Left ventricle myocardium inferior (tissue), 1 donor: ENCODE results near the gene FRMD4A. TPM values are rescaled to one million over a fixed set of nuclear protein-coding genes. Genes with fewer than 3 reads are reported as not detected.

ENCODE experiments used
- DNase-seq: peaks from one replicate; pipeline ENCODE4 v3.0.0-alpha.2; 2020
- H3K27ac ChIP-seq: fragments of 200-600 bp; replicated peaks from 2 replicates; pipeline ENCODE4 v1.8.0; 2021
- H3K27me3 ChIP-seq: fragments of 200-600 bp; 2 replicates; pipeline ENCODE4 v1.8.0; 2021; ENCODE audit warnings: low read depth
- H3K36me3 ChIP-seq: fragments of 200-600 bp; 2 replicates; pipeline ENCODE4 v1.8.0; 2021
- H3K4me1 ChIP-seq: fragments of 200-600 bp; 2 replicates; pipeline ENCODE4 v1.8.0; 2021
- H3K4me3 ChIP-seq: fragments of 200-600 bp; 2 replicates; pipeline ENCODE4 v1.8.0; 2021; ENCODE audit warnings: mild to moderate bottlenecking, moderate library complexity
- H3K9me3 ChIP-seq: fragments of 200-600 bp; replicated peaks from 2 replicates; pipeline ENCODE4 v1.8.0; 2021
- CTCF ChIP-seq: fragments of 200-600 bp; IDR thresholded peaks from 2 replicates; pipeline ENCODE4 v1.8.0; 2021; ENCODE audit warnings: antibody characterized with exemption, mild to moderate bottlenecking, borderline replicate concordance
- intact Hi-C: fragments of 100-400 bp; cut with micrococcal nuclease; formaldehyde crosslinking; loops from one replicate; pipeline ENCODE4 v1.11.0; 2022
- total RNA-seq: library from RNA; stranded (reverse); fragmentation: NEBNext Ultra II Directional; extraction: Animal tissue kit (Norgen Biotek cat#: 25700); gene quantifications from one replicate; pipeline ENCODE4 v1.2.1, GENCODE V29; 2021
- donor health status: DM: no; HTN: yes; CAD: no; lungs with severe emphysema.

FRMD4A gene
- total RNA-seq, 1 donor from 2014 or later = 26.1 TPM

DNA sequence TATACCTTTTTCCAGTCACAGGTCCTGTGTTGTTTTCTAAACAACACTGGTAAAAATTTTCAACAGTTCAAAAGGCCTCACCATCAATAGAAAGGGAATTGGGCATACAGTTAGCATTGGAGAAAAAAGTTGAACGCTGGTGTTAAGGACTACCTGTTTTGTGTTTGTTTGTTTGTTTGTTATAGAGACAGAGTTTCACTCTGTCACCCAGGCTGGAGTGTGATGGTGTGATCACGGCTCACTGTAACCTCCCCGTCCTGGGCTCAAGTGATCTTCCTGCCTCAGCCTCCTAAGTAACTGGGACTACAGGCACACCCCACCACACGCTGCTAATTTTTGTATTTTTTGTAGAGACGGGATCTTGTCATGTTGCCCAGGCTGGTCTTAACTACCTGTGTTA, 437.9 kb downstream of the FRMD4A start:
- H3K36me3 ChIP-seq = no peaks in the 10 kb centered on the region
- DNase-seq = no peak
- H3K4me1 ChIP-seq = peaks cover 52% of the 10 kb centered on the region
- H3K27ac ChIP-seq = peak overlapping the region; percentile 89
- H3K27me3 ChIP-seq = no peaks in the 10 kb centered on the region
- intact Hi-C loops = no loop called here
- no peak overlapping the region for H3K4me3 ChIP-seq
- no peak for TF ChIP-seq CTCF
- H3K9me3 ChIP-seq = no peaks in the 10 kb centered on the region

- no peak for TF ChIP-seq CTCF
- Histone ChIP-seq H3K4me1 (peaks cover 56% of the 10 kb centered on the region), H3K27me3 (no peaks in the 10 kb centered on the region), H3K36me3 (no peaks in the 10 kb centered on the region), H3K9me3 (no peaks in the 10 kb centered on the region), H3K4me3 (peak overlapping the region; percentile 77), H3K27ac (peak overlapping the region; percentile 89)
- DNase-seq = no peak
- intact Hi-C loops = no loop called here
Measured at GRCh38 chr10:13892001-13892491, 438.7 kb downstream of the FRMD4A start.

DNA sequence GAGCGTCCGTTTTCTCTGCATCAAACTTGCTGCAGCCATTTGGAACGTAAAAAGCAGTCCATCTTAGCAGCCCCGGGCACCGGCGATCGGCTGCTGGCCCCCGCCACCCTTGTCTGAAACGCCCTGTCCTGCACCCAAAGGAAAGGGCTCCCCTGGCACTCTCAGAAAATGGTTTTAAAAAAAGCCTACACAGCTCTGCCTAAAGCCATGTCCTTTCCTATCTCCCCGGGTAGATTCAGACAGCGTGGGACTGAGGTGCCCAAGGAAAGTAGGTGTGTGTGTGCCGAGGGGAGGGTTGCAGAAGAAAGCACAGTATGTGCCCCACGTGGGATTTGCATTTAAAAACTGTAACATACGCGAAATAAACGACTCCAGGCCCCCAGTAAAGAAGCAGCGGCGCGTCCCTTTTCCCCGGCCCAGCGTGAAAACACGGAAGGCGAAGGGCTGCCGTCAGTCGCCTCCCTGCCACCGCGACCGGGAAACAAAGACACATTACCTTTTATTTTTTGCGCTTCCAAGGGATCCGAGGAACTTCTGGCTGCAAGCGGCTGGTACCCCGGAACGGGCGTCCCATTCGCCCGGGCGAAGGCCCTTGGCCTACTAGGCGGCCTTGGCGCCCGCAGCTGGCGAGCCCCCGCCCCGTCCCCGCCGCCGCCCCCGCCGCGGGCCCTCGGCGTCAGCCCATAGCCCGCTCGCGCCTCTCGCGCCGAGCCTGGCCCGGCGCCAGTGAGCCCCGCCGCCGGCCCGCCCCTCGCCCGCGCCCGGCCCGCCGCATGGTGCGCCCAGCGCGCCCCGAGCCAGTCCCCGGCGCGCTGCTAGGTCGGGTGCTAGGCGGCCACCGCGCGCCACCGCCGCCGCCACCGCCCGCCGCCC, 439.4 kb downstream of the FRMD4A start:
- peaks cover 56% of the 10 kb centered on the region for H3K4me1 ChIP-seq

DNA sequence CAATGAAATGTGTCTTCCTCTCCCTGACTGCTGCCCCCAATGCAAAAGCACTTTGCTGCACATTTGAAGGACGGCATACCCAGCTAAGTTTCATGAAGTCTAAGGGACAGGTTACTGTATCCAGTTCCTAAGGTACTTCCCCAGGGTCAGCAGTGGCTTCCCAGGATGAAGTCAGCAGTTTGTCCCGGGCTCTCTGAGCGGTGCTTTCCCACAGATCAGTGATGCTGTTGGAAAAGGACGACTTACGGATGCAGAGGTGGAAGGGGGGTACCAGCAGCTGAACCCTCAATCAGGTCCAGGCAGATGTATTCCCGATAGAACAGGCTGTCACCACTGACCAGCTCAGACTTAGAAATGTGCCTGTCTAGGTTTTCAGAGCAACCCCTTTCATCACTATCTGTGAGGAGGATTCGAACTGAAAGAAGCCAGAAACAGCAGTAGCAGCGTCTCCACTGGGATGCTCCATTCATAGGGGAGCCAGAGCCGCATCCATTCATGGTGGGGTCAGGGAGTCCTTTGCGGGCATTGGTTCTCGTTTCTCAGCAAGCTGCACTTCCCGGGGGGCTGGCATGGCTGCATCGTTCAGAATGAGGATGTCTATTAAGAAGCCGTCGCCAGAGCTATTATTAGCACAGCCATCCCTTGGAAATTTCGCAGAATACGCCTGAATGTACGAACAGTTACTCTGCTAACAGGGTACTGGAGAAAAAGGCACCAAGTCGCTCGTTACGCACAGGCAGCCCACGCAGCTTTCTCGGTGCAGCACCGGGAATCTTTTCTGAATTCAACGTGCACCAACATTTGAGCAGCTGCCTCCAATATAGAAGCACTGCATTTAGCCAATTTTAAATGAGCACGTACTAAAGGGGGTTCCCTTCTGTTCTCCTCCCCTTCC, 440.2 kb downstream of the FRMD4A start:
- Histone ChIP-seq H3K27ac (peak overlapping the region; percentile 89), H3K9me3 (no peaks in the 10 kb centered on the region), H3K27me3 (no peaks in the 10 kb centered on the region), H3K4me3 (peak overlapping the region; percentile 77), H3K4me1 (peaks cover 56% of the 10 kb centered on the region), H3K36me3 (no peaks in the 10 kb centered on the region)
- TF ChIP-seq CTCF = no peak
- no peak for DNase-seq
- intact Hi-C loops = no loop called here

More for the DNA sequence above, 439.4 kb downstream of the FRMD4A start:
- no peaks in the 10 kb centered on the region for H3K27me3 ChIP-seq
- DNase-seq = peak; percentile 35
- no peak for TF ChIP-seq CTCF
- H3K9me3 ChIP-seq = no peaks in the 10 kb centered on the region
- H3K4me3 ChIP-seq = peak overlapping the region; percentile 77
- H3K27ac ChIP-seq = peak overlapping the region; percentile 89
- H3K36me3 ChIP-seq = no peaks in the 10 kb centered on the region
- intact Hi-C loops = no loop called here

- Histone ChIP-seq H3K4me1 (peaks cover 65% of the 10 kb centered on the region), H3K9me3 (no peaks in the 10 kb centered on the region), H3K27me3 (no peaks in the 10 kb centered on the region), H3K4me3 (no peak overlapping the region), H3K27ac (peak overlapping the region; percentile 29), H3K36me3 (no peaks in the 10 kb centered on the region)
- no peak for TF ChIP-seq CTCF
- DNase-seq = no peak
- intact Hi-C loops = no loop called here
Measured at GRCh38 chr10:13887761-13888160, 443.0 kb downstream of the FRMD4A start.
